SIG-M5 treated with dmso at 0.1 percent for 504 hours (cell line): ENCODE data around the gene ORAI2.
"Not testable (repeated sequence)": the region's sequence is repeated elsewhere in the genome, so short reads cannot be mapped to it uniquely, and the experiment has no call there.

ENCODE experiments used
- DNase-seq: peaks from one replicate; lab custom pipeline; 2025; ENCODE audit not compliant: unreplicated experiment; lab: John Stamatoyannopoulos, UW

ORAI2 gene

DNA sequence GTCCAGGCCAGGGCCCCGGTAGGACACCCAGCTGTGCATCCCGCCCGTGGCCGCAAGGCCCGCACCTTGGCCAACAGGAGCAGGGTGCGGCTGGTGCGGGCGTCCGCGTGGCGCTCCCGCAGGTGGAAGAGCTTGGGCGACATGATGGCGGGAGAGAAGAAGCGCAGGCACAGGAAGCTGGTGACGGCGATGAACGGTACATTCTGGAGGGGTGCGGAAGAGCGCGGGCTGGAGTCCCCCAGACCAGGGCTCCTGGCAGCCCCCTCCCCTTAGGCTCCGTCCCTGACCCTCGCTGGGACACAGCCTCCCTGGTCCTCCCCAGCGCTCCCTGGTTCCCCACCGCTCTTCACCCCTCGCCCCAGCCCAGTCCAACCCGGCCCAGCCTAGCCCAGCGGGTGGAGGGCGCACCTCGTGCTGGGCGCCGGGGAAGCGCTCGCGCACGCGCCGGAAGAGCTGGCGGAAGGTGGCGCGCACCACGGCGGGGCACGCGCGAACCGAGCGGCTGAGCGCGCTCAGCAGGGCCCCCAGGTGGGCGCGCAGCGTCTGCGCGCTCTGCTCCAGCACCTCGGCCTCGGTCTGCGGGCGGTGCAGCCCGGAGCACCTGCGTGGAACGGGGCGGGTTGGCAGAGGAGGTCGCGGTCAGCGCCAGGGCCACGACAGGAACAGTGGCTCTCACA is 61.2 kb downstream of the ORAI2 start:
- DNase-seq: not testable (repeated sequence)

DNA sequence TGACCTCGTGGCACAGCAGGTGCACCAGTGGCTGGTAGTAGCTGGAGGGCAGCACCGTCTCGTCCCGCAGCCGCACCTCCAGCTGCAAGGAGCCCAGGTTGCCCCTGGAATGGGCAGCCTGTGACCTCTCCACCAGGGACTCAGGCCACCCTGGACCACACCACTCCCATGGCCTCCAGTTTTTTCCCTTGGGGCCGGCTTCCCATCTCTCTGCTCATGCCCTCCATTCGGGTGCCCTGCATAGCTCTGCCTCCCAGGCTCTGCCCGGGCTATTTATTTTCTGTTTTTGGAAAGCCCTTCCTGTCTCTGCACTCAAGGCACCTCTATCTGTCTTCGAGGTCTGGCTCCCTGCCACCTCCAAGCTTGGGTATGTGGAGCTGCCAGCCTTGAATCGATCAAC is 63.5 kb downstream of the ORAI2 start:
- not testable (repeated sequence) for DNase-seq

DNA sequence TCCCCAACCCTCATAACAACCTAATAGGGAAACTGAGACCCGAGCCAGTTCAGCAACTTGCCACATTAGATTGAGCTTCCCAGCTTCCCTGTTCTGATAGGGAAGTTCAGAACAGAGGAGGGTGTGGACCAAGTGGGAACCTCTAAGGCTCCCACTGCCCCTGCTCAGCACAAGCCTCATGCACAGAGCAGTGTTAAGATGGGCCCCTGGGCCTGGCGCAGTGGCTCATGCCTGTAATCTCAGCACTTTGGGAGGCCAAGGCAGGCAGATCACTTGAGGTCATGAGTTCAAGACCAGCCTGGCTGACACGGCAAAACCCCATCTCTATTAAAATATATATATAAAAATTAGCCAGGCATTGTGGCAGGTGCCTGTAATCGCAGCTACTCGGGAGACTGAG is 63.9 kb downstream of the ORAI2 start:
- DNase-seq: not testable (repeated sequence)

DNA sequence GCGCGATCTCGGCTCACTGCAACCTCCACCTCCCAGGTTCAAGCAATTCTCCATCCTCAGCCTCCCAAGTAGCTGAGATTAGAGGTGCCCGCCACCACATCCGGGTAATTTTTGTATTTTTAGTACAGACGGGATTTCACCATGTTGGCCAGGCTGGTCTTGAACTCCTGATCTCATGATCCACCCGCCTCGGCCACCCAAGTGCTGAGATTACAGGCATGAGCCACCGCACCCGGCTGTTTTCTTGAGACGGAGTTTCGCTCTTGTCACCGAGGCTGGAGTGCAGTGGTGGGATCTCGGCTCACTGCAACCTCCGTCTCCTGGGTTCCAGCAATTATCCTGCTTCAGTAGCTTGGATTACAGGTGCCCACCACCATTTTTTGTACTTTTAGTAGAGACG is 64.9 kb downstream of the ORAI2 start:
- DNase-seq: not testable (repeated sequence)

DNA sequence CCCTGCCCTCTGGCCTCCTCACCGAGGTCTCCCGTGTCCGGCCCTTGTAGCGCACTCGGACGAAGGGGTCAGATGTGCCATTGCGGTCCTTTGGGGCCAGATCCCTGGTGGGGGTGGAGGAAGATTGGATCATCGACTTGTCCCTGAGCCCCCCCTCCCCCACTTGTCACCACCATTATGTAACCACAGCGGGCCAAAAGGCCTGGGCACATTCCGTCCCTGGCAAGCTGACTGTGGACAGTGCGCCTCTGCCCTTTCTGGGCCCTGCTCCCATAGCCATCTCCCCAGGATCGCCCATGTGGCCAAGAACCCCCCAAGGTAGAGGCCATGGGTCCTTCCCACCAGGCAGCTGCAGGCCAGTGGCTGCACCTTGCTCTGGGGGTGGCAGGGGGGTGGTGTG is 69.8 kb downstream of the ORAI2 start:
- DNase-seq: not testable (repeated sequence)

DNA sequence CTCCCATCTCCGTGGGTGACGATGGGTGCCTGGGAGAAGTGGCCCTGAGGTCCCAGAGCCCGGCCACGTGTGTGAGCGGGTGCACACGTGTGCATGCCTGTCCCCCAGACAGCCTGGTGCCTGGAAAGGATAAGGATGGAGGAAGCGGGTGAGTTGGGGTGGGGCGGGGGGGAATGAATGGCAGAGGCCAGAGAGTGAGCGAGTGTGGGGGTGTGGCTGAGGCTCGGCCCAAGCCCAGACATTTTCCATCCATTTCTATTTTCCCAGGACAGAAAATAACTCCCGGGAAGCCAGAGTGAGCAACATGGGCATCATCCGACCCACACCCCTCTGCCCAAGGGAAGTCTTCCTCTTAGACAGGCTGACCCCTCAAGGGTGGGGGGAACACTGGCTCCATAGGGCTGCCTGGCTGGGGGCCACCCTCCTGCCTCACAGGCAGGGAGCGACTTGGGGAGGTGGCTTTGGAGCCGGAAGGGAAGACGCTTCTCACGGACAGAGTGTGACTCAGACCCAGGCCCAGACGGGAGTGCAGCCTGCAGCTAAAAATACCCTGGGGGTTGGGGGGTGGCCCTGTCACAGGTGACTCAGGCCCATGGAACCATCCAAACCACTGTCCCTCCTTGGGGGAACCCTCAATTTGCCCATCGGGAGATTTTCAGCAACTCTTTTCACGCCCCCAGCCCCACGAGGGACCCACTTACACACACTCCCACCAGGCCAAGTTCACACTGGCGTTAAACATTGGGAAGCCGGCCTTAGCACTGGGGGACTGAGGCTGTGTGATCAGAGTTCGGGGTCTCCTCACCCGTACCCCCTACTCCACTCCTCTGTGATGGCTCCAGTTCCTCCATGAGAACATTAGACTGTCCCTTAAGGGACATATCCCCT is 72.2 kb downstream of the ORAI2 start:
- DNase-seq: not testable (repeated sequence)
